ENCODE results near the gene RFTN2. TPM values are rescaled to one million over a fixed set of nuclear protein-coding genes. Genes with fewer than 3 reads are reported as not detected.

The RFTN2 gene
- total RNA-seq, 3 donors from 2014 or later, result 1.9 to 5.5 (median 2.0) TPM

DNA sequence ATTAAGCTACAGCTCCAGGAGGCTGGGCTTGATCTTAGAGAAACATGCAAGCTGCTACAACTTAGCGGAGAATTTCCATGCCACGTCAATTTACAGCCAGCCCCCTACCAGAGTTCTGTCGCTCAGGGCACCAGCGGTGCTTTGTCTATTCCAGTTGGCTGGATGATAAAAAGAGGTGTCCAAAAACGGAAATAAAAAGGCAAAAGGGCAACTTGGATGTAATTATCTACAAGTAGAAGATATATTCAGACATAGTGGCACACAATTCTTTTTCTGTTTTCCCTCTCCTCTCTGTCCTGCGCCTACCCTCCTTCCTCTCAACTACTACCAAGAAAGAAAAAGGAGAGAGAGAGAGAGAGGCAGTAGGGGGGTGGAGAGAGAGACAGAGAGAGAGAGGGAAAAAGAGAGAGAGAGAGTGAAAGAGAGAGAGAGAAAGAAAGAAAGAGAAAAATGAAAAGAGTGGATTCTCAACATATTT is 363 bp upstream of the RFTN2 start:
- H3K4me3 ChIP-seq, result no peak overlapping the region
- H3K9me3 ChIP-seq, result no peaks in the 10 kb centered on the region
- DNase-seq, result no peak
- H3K4me1 ChIP-seq (ENCODE audit: low read depth), result no peaks in the 10 kb centered on the region
- H3K36me3 ChIP-seq (ENCODE audit: low read depth), result no peaks in the 10 kb centered on the region
- TF ChIP-seq, protein P1, sequence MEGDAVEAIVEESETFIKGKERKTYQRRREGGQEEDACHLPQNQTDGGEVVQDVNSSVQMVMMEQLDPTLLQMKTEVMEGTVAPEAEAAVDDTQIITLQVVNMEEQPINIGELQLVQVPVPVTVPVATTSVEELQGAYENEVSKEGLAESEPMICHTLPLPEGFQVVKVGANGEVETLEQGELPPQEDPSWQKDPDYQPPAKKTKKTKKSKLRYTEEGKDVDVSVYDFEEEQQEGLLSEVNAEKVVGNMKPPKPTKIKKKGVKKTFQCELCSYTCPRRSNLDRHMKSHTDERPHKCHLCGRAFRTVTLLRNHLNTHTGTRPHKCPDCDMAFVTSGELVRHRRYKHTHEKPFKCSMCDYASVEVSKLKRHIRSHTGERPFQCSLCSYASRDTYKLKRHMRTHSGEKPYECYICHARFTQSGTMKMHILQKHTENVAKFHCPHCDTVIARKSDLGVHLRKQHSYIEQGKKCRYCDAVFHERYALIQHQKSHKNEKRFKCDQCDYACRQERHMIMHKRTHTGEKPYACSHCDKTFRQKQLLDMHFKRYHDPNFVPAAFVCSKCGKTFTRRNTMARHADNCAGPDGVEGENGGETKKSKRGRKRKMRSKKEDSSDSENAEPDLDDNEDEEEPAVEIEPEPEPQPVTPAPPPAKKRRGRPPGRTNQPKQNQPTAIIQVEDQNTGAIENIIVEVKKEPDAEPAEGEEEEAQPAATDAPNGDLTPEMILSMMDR (IDR thresholded peaks at IDR 0.05), result no peak
- intact Hi-C loops (cut with DNase I, micrococcal nuclease), result no loop called here
- ATAC-seq, result no peak

DNA sequence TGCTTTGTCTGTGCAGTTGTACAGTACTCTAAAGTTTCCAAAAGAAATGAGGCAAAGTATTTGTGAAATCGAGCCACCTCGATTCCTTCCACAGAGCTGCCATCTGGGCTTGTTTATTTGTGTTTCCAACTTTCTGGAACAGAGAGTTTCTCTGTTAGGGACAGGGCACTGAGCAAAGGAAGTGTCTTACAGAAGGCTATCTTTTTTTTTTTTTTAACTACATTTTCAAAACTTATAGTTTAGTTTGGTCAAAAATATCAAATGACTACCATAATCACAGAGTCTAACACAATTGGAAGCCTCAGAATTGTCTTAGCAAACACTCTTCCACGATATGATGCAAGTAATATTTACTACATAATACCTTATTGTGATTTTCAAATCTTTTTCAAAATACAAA is 796 bp downstream of the RFTN2 start:
- Histone ChIP-seq H3K4me3 (no peak overlapping the region), H3K9me3 (no peaks in the 10 kb centered on the region), H3K36me3 (ENCODE audit: low read depth) (no peaks in the 10 kb centered on the region), H3K4me1 (ENCODE audit: low read depth) (no peaks in the 10 kb centered on the region)
- intact Hi-C loops (cut with DNase I, micrococcal nuclease), result no loop called here
- DNase-seq, result no peak
- TF ChIP-seq, protein P1 (IDR thresholded peaks at IDR 0.05), result no peak
- no peak for ATAC-seq

GRCh38 chr2:197674060-197674459 is 1.3 kb downstream of the RFTN2 start:
- DNase-seq (no peak), ATAC-seq (no peak)
- TF ChIP-seq, protein P1 (IDR thresholded peaks at IDR 0.05), result no peak
- Histone ChIP-seq H3K4me1 (ENCODE audit: low read depth) (no peaks in the 10 kb centered on the region), H3K9me3 (no peaks in the 10 kb centered on the region), H3K4me3 (no peak overlapping the region), H3K36me3 (ENCODE audit: low read depth) (no peaks in the 10 kb centered on the region)
- intact Hi-C loops (cut with DNase I, micrococcal nuclease), result no loop called here

GRCh38 chr2:197673606-197674005 is 1.8 kb downstream of the RFTN2 start:
- no peaks in the 10 kb centered on the region for H3K9me3 ChIP-seq
- H3K4me3 ChIP-seq, result no peak overlapping the region
- H3K4me1 ChIP-seq (ENCODE audit: low read depth), result no peaks in the 10 kb centered on the region
- ATAC-seq (no peak), DNase-seq (no peak)
- TF ChIP-seq, protein P1 (IDR thresholded peaks at IDR 0.05), result no peak
- intact Hi-C loops (cut with DNase I, micrococcal nuclease), result no loop called here
- no peaks in the 10 kb centered on the region for H3K36me3 ChIP-seq (ENCODE audit: low read depth)

- TF ChIP-seq, protein P1 (IDR thresholded peaks at IDR 0.05), result no peak
- intact Hi-C loops (cut with DNase I, micrococcal nuclease), result no loop called here
- ATAC-seq (no peak), DNase-seq (no peak)
- H3K4me3 ChIP-seq, result no peak overlapping the region
- no peaks in the 10 kb centered on the region for H3K9me3 ChIP-seq
- H3K4me1 ChIP-seq (ENCODE audit: low read depth), result no peaks in the 10 kb centered on the region
- H3K36me3 ChIP-seq (ENCODE audit: low read depth), result no peaks in the 10 kb centered on the region
Observed at GRCh38 chr2:197673106-197673505, 2.3 kb downstream of the RFTN2 start.

GRCh38 chr2:197672371-197672893 is 3.0 kb downstream of the RFTN2 start:
- Histone ChIP-seq H3K4me1 (ENCODE audit: low read depth) (no peaks in the 10 kb centered on the region), H3K4me3 (no peak overlapping the region), H3K36me3 (ENCODE audit: low read depth) (no peaks in the 10 kb centered on the region), H3K9me3 (peaks cover 2% of the 10 kb centered on the region)
- no peak for DNase-seq
- TF ChIP-seq, protein P1 (IDR thresholded peaks at IDR 0.05), result no peak
- ATAC-seq, result no peak
- intact Hi-C loops (cut with DNase I, micrococcal nuclease), result no loop called here
